ENCODE data around the gene DBN1.

Gene DBN1

DNA sequence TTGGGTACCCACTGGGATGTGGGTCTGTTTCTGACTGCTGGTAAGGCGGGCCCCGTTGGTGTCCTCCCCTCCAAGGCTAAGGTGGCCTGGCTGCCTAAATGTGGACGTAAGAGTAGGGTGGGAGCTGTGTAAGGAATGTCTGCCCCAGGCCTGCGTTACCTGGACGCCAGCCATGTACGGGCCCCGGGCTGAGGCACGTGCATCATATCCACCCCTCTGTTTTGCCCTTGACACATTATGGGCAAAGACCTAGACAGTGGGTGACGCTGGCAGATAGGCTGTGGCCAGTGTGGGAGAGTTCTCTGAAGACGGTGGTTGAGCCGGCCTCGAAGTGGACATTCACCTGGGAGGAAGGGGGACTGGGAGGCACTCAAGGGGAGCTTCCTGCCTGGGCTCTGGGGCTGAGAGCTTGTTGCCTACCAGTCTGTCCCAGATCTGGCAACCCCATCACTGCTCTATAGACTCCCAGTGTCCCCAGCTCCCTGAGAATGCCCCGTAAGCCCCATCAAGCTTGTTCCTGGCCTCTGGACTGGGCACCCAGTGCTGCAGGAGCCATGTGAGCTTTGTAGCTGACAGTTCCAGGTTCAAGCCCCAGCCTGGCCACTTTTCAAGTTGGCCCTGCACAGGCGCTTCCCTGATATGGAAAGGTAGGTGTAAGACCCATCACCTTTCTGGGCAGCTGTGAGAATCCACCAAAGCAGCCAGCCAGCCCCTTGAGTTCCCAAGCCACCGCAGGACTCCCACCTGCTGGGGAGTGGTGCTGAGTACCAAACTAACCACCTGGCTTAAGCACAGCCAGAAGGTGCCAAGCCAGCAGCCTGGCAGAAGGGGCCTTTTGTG, 30.1 kb downstream of the DBN1 start:
- DNase-seq (ENCODE audit: low read depth) = no peak

DNA sequence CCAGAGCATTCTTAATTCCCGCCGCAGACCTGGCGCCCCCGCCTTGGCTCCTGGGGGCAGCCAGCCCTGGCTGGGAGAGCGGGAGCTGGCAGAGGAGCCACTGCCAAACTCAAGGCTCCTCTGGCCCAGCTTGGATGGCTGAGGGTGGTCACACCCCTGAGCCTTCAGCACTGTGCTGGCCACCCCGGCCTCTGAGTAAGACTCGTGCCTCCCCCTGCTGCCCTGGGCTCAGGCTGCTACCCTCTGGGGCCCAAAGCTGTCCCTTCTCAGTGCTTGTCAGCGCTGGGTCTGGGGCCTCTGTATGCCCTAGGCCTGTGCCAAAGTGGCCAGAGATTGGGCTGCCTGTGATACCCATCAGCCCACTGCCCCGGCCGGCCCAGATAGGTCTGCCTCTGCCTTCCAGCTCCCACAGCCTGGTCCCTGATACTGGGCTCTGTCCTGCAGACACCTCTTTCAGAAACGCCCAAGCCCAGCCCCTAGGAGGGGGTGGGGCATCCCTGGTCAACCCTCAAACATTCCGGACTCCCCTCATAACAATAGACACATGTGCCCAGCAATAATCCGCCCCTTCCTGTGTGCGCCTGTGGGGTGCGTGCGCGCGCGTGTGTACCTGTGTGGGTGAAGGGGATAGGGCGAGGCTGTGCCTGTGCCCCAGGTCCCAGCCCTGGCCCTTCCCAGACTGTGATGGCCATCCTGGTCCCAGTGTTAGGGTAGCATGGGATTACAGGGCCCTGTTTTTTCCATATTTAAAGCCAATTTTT, 31.2 kb downstream of the DBN1 start:
- DNase-seq (ENCODE audit: low read depth) = no peak

DNA sequence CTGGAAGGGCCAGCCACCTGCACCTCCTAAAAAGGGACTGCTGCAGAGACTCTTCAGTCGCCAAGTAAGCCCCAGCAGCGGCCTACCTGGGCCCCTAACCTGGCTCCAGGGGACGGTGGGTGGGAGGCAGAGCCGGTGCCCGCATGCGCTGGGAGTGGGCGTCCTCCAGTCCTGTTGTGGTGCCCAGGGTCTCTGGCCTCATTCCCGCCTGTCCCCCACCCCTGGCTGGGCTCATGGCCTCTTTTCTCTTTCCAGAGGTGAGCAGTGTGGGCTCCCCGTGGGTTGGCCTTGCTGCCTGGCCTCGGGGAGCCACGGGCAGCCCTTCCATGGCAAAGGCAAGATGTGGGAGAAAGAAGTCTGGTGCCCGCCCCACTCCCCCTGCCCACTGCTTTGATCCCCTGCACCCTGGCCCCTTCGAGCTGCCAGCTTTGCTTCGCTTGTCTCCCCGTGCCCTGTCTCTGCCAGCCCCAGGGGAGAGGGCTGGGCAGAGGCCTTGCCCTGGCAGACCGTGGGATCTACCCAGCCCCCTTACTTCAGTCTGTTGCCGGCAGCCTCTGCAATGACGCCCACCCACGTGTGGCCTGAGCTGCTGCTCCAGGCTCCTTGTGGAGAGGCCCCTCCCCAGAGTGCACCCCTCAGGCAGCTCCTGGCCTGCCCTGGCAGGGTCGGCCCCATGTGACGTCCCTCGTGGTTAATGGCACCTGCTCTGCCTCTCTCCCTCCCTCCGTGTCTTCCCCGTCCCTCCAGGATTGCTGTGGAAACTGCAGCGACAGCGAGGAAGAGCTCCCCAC, 32.2 kb downstream of the DBN1 start:
- no peak for DNase-seq (ENCODE audit: low read depth)

DNA sequence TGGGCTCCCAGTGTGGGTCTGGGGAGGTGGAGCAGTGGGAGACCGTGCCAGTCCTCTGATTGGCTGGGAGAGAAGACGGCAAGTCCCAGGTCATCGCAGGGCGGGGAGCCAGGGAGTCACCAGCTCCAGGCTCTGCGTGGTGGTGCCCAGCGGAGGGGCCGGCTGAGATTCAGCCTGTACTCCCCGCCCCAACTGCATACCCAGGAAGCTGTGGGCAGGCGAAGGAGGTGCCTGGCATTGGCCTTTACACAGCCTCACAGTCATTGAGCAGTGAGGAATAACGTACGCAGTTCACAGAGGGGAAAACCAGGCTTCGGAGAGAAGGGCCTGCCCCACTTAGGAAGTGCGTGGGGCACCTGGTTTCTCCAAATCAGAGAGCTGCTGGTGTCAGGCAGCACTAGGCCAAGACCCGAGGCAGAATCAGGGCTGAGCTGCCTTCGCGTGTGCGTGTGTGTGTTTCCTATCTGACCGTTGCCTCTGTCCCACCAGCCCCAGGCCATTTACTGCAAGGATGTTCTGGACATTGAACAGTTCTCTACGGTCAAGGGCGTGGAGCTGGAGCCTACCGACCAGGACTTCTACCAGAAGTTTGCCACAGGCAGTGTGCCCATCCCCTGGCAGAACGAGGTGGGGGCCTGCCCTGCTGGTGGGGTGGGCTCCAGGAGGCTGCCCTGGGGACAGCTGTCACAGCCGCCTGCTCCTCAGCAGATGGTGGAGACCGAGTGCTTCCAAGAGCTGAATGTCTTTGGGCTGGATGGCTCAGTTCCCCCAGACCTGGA, 33.0 kb downstream of the DBN1 start:
- DNase-seq (ENCODE audit: low read depth) = no peak

DNA sequence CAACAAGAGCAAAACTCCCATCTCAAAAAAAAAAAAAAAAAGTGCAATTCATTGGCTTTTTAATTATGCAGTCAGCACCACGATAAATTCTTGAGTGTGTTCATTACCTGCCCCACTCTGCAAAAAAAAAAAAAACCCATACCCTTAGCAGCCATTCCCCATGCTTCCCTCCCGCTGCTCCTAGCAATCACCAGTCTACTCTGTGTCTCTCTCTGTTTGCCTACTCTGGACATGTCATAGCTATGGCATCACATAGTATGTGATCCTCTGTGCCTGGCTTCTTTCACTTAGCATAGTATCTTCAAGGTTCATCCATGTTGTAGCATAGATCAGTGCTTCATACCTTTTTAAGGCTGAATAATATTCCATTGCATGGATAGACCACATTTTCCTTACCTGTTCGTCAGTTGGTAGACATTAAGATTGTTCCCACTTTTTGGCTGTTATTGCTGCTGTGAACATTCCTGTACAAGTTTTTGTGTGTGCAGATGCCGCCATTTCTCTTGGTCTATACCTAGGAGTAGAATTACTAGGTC, 33.8 kb downstream of the DBN1 start:
- DNase-seq (ENCODE audit: low read depth) = no peak

GRCh38 chr5:177438468-177438867, 35.0 kb downstream of the DBN1 start:
- DNase-seq (ENCODE audit: low read depth) = no peak

- no peak for DNase-seq (ENCODE audit: low read depth)
Observed at GRCh38 chr5:177437623-177438022, 35.8 kb downstream of the DBN1 start.

DNA sequence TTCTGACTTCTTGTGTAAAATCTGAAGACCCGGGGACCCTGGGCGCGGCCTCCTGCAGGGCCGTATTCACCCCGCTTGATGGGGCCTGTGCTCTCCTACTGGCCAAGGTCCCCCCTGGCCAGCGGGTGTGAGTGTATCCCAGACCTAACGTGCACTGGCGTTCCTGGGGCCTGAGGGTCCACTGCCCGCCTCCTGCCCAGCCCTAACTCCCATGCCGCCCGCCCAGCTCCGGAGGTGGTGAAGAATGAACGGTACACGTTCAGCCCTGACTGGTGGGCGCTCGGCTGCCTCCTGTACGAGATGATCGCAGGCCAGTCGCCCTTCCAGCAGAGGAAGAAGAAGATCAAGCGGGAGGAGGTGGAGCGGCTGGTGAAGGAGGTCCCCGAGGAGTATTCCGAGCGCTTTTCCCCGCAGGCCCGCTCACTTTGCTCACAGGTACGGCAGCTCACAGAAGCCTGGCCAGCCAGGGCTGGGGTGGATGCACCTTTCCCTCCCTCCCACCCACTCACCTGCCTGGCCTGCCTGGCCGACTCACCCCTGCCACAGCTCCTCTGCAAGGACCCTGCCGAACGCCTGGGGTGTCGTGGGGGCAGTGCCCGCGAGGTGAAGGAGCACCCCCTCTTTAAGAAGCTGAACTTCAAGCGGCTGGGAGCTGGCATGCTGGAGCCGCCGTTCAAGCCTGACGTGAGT, 37.4 kb downstream of the DBN1 start:
- DNase-seq (ENCODE audit: low read depth) = no peak

- no peak for DNase-seq (ENCODE audit: low read depth)
Observed at GRCh38 chr5:177434942-177435738, 38.3 kb downstream of the DBN1 start.

DNA sequence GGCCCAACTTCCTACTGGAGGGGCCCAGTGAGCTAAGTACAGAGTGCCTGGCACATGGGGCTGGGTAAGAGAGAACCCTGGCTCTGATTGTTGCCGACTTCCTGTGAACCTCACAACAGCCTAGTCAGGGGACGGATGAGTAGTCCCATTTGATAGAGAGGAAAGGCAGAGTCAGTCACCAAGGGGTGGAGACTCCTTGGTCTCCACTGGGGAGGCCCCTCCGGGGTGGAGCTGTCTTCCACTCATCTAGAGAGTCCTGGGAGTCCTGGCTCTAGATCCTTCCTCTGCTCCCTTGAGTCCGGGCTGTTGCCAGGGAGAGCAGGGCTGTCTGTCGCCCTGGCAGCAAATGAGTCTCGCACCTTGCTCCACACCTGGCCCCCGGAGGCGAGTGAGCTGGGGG, 39.0 kb downstream of the DBN1 start:
- DNase-seq (ENCODE audit: low read depth) = no peak

DNA sequence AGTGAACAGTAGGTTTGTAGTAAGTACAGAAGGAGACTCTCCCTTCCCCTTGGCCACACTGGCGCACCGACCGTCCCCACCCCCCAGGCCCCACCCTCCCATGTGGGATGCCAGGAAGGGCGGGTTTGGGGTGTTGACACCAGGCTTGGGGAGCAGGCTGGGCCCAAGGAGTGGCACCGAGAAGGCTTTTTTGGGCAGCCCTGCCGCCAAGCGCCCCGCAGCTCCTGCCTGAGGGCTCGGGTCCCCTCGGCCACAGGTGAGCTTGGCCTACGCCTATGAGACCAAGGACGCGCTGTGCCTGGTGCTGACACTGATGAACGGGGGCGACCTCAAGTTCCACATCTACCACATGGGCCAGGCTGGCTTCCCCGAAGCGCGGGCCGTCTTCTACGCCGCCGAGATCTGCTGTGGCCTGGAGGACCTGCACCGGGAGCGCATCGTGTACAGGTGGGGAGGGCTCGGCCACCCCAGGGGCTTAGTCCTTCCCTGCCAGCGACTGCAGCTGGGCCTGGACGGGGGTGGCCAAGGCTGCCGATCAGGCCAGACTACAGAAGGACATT, 39.7 kb downstream of the DBN1 start:
- no peak for DNase-seq (ENCODE audit: low read depth)

DNA sequence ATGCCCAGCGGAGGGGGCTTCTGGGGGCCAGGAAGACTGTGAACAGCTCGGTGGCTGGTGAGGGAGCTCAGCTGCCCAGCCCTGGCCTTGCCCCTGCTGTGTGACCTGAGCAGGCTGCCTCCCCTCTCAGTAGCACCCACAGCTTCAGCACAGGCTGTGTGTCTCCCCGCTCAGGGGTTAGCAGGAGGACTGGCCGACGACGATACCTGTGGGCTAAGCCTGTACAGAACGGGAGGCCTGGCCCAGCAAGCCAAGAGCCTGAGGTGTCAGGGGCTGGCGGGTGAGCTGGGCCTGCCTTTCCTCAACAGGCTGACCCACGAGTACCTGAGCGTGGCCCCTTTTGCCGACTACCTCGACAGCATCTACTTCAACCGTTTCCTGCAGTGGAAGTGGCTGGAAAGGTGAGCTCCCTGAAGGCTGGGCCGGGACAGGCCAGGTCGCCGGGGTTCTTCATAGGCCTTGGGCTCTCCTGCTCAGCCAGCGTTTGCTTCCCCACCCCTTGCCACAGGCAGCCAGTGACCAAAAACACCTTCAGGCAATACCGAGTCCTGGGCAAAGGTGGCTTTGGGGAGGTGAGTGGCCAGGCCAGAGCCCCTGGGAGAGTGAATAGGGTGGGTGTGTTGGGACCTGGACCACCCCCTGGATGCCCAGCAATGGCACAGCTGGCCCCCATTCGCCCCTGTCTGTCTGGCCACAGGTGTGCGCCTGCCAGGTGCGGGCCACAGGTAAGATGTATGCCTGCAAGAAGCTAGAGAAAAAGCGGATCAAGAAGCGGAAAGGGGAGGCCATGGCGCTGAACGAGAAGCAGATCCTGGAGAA, 40.4 kb downstream of the DBN1 start:
- DNase-seq (ENCODE audit: low read depth) = no peak

GRCh38 chr5:177432143-177432838, 41.1 kb downstream of the DBN1 start:
- no peak for DNase-seq (ENCODE audit: low read depth)

DNA sequence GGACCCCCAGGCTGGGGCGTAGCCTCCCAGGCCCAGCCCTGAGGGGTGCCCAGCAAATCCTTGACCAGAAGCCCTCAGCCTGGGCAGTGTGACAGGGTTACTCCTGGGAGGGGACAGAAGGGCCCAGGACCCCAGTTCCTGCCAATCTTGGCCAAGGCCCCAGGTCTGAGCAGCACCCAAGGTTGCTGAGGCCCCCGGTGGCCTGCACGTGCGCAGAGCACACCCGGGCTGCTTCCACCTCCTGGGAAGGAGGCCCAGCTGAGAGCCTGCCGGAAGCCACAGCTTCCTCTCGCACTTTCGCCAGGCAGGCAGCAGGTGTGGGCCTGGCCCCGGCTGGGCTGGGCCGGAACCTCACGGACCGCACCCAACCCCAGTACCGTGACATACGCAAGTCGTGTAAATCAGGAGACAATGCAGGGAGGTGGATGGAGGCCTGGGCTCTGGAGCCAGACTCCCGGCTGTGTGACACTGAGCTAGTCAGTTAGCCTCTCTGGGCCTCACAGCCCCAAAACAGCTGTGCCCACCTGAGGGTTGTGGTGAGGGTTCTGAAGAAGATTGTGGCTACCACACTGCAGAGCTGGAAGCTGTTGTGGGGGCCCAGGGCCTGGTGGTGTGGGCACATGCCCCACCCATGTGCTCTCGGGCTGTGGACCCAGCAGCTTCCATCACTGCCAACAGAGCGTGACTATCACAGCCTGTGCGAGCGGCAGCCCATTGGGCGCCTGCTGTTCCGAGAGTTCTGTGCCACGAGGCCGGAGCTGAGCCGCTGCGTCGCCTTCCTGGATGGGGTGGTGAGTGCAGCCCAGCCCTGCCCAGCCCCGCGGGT, 41.9 kb downstream of the DBN1 start:
- DNase-seq (ENCODE audit: low read depth) = peak; percentile 43

GRCh38 chr5:177430972-177431316, 42.5 kb downstream of the DBN1 start:
- no peak for DNase-seq (ENCODE audit: low read depth)

GRCh38 chr5:177430140-177430951, 43.1 kb downstream of the DBN1 start:
- DNase-seq (ENCODE audit: low read depth) = no peak

Measured in activated T-cell treated with anti-CD3 and anti-CD28 coated beads for 1 hour (primary cell).